Neural cell (in vitro differentiated cells): ENCODE data around the gene TNNT2. TPM values are rescaled to one million over a fixed set of nuclear protein-coding genes. Genes with fewer than 3 reads are reported as not detected.

ENCODE experiments used
- H2AFZ ChIP-seq: fragments of 200-600, 300-800 bp; sonication (generic), shearing (Covaris generic); 2 replicates; pipeline ENCODE4 v1.6.0; 2014; ENCODE audit warnings: low read depth, mild to moderate bottlenecking, antibody characterized with exemption, low read length, moderate library complexity
- H3F3A ChIP-seq: fragments of 200-600 bp; shearing (Covaris generic); 2 replicates; pipeline ENCODE4 v1.6.1; 2016; ENCODE audit warnings: mild to moderate bottlenecking, moderate library complexity, mixed read lengths, antibody characterized with exemption, low read length; ENCODE audit not compliant: insufficient read depth, poor library complexity, severe bottlenecking
- H3K27ac ChIP-seq: fragments of 200-600, 300-800 bp; sonication (generic), shearing (Covaris generic); 2 replicates; pipeline ENCODE4 v1.5.1; 2014; ENCODE audit warnings: mild to moderate bottlenecking, low read length, moderate library complexity
- H3K27me3 ChIP-seq: fragments of 300-800, 200-600 bp; sonication (generic), shearing (Covaris generic); 2 replicates; pipeline ENCODE4 v1.6.0; 2014; ENCODE audit warnings: mild to moderate bottlenecking, low read depth, low read length, moderate library complexity; ENCODE audit not compliant: insufficient read depth
- H3K36me3 ChIP-seq: fragments of 300-800, 200-600 bp; sonication (generic), shearing (Covaris generic); 2 replicates; pipeline ENCODE4 v1.5.1; 2014; ENCODE audit warnings: mild to moderate bottlenecking, antibody characterized with exemption, low read length, moderate library complexity; ENCODE audit not compliant: insufficient read depth
- H3K4me2 ChIP-seq: fragments of 300-800, 200-600 bp; sonication (generic), shearing (Covaris generic); 2 replicates; pipeline ENCODE4 v1.6.0; 2014; ENCODE audit warnings: mild to moderate bottlenecking, low read length
- H3K4me3 ChIP-seq: fragments of 300-800, 200-600 bp; sonication (generic), shearing (Covaris generic); 2 replicates; pipeline ENCODE4 v1.5.1; 2014; ENCODE audit warnings: mild to moderate bottlenecking, low read length, moderate library complexity
- H3K79me2 ChIP-seq: fragments of 200-600 bp; shearing (Covaris generic); replicated peaks from 2 replicates; pipeline ENCODE4 v1.6.0; 2014; ENCODE audit warnings: mild to moderate bottlenecking, low read length, moderate library complexity; ENCODE audit not compliant: insufficient read depth
- H3K9ac ChIP-seq: fragments of 300-800, 200-600 bp; sonication (generic), shearing (Covaris generic); 2 replicates; pipeline ENCODE4 v1.6.1; 2016; ENCODE audit warnings: mild to moderate bottlenecking, low read length, mixed read lengths
- H3K9me2 ChIP-seq: fragments of 200-600 bp; shearing (Covaris generic); 2 replicates; pipeline ENCODE4 v1.6.1; 2016; ENCODE audit warnings: mild to moderate bottlenecking, low read length, mixed read lengths; ENCODE audit not compliant: insufficient read depth
- H3K9me3 ChIP-seq: fragments of 200-600, 300-800 bp; sonication (generic), shearing (Covaris generic); 2 replicates; pipeline ENCODE4 v1.6.1; 2016; ENCODE audit warnings: mild to moderate bottlenecking, mixed run types, low read length, moderate library complexity, mixed read lengths
- H4K20me1 ChIP-seq: fragments of 200-600 bp; shearing (Covaris generic); 2 replicates; pipeline ENCODE4 v1.6.1; 2016; ENCODE audit warnings: mild to moderate bottlenecking, mixed run types; ENCODE audit not compliant: insufficient read depth
- CTCF ChIP-seq: fragments of 450-650 bp; IDR thresholded peaks from 2 replicates; pipeline ENCODE4 v1.5.1; 2014; ENCODE audit warnings: antibody characterized with exemption, mild to moderate bottlenecking, moderate library complexity; ENCODE audit not compliant: poor library complexity, severe bottlenecking
- EP300 ChIP-seq: fragments of 450-650 bp; conservative IDR thresholded peaks from 2 replicates; pipeline ENCODE4 v1.6.1; 2014; ENCODE audit warnings: antibody characterized with exemption, mild to moderate bottlenecking, moderate library complexity; ENCODE audit not compliant: poor library complexity, severe bottlenecking
- EZH2 ChIP-seq: fragments of 200-600, 300-800 bp; shearing (Covaris generic), sonication (generic); IDR thresholded peaks from 2 replicates; pipeline ENCODE4 v1.6.1; 2014; ENCODE audit warnings: antibody characterized with exemption, low read length, borderline replicate concordance, mild to moderate bottlenecking; ENCODE audit not compliant: insufficient read depth, poor library complexity, severe bottlenecking
- MXI1 ChIP-seq: fragments of 450-650 bp; conservative IDR thresholded peaks from 2 replicates; pipeline ENCODE4 v1.6.1; 2014; ENCODE audit warnings: antibody characterized with exemption, mild to moderate bottlenecking; ENCODE audit not compliant: poor library complexity, severe bottlenecking
- POLR2AphosphoS5 ChIP-seq: IDR thresholded peaks from 2 replicates; pipeline ENCODE4 v1.6.1; 2012
- RAD21 ChIP-seq: fragments of 450-650 bp; conservative IDR thresholded peaks from 2 replicates; pipeline ENCODE4 v1.6.1; 2014; ENCODE audit warnings: antibody characterized with exemption, mild to moderate bottlenecking, moderate library complexity
- REST ChIP-seq: IDR thresholded peaks from 2 replicates; pipeline ENCODE4 v1.6.1; 2012; ENCODE audit warnings: borderline replicate concordance
- SMC3 ChIP-seq: fragments of 450-650 bp; conservative IDR thresholded peaks from 2 replicates; pipeline ENCODE4 v1.6.1; 2014; ENCODE audit warnings: antibody characterized with exemption, mild to moderate bottlenecking, moderate library complexity; ENCODE audit not compliant: poor library complexity
- TAF1 ChIP-seq: IDR thresholded peaks from 2 replicates; pipeline ENCODE4 v1.6.1; 2012; ENCODE audit warnings: low read depth
- polyA plus RNA-seq: library from polyadenylated mRNA; depleted of rRNA; stranded (reverse); fragments of >200 nt; gene quantifications from 2 replicates; pipeline ENCODE4 v1.2.3, GENCODE V29; 2014

Gene TNNT2
- polyA plus RNA-seq, 1 donor from 2014 or later: not detected

- no peak overlapping the region for H3K4me2 ChIP-seq
- H3K79me2 ChIP-seq: no peaks in the 10 kb centered on the region
- no peak overlapping the region for H2AFZ ChIP-seq
- no peaks in the 10 kb centered on the region for H4K20me1 ChIP-seq
- H3F3A ChIP-seq: no peaks in the 10 kb centered on the region
- H3K4me3 ChIP-seq: no peak overlapping the region
- no peaks in the 10 kb centered on the region for H3K36me3 ChIP-seq
- no peaks in the 10 kb centered on the region for H3K9me3 ChIP-seq
- no peak overlapping the region for H3K9ac ChIP-seq
- no peak overlapping the region for H3K27ac ChIP-seq
- H3K27me3 ChIP-seq: no peaks in the 10 kb centered on the region
- H3K9me2 ChIP-seq: no peaks in the 10 kb centered on the region
- no peak for TF ChIP-seq POLR2AphosphoS5
- no peak for TF ChIP-seq REST
- no peak for TF ChIP-seq EZH2
These were observed 48.2 kb downstream of the TNNT2 start for GRCh38 chr1:201329286-201329685.

GRCh38 chr1:201328576-201328975 lies 48.9 kb downstream of the TNNT2 start:
- H3K27me3 ChIP-seq: no peaks in the 10 kb centered on the region

More at GRCh38 chr1:201328576-201328975, 48.9 kb downstream of the TNNT2 start:
- no peaks in the 10 kb centered on the region for H3K79me2 ChIP-seq
- no peak overlapping the region for H3K27ac ChIP-seq
- H4K20me1 ChIP-seq: no peaks in the 10 kb centered on the region
- H3K9me3 ChIP-seq: no peaks in the 10 kb centered on the region
- H3K4me3 ChIP-seq: no peak overlapping the region
- no peaks in the 10 kb centered on the region for H3F3A ChIP-seq
- TF ChIP-seq EP300 (no peak), EZH2 (no peak), TAF1 (no peak), RAD21 (no peak), REST (no peak), MXI1 (no peak), SMC3 (no peak), POLR2AphosphoS5 (no peak), CTCF (no peak)
- H3K4me2 ChIP-seq: no peak overlapping the region
- H3K9ac ChIP-seq: no peak overlapping the region
- no peaks in the 10 kb centered on the region for H3K36me3 ChIP-seq
- no peaks in the 10 kb centered on the region for H3K9me2 ChIP-seq
- no peak overlapping the region for H2AFZ ChIP-seq
